NCI-H526 (cell line): Measurements from ENCODE around the gene ARGLU1.
A peak's percentile ranks its signal among the peaks of the same experiment; 100 is the strongest.
"Not testable (repeated sequence)": the region's sequence is repeated elsewhere in the genome, so short reads cannot be mapped to it uniquely, and the experiment has no call there.

ENCODE experiments used
- DNase-seq, 2 experiments: peaks; one replicate each; lab custom pipeline; 2025; lab: John Stamatoyannopoulos, UW

The ARGLU1 gene

GRCh38 chr13:106567474-106568298, at the start of gene ARGLU1:
Gene ARGLU1 (minus strand): TSS chr13:106568137. CDS start chr13:106567919, 218 bp downstream.
- DNase-seq = peak; percentile 72 to 97

- DNase-seq = no peak
Measured at GRCh38 chr13:106617561-106617960, 49.6 kb upstream of the ARGLU1 start.

GRCh38 chr13:106616729-106617128, 48.8 kb upstream of the ARGLU1 start:
- no peak for DNase-seq

GRCh38 chr13:106614874-106615273, 46.9 kb upstream of the ARGLU1 start:
- no peak for DNase-seq

GRCh38 chr13:106612688-106613087, 44.8 kb upstream of the ARGLU1 start:
- DNase-seq = no peak

- DNase-seq = no peak
Measured at GRCh38 chr13:106610486-106610885, 42.5 kb upstream of the ARGLU1 start.

GRCh38 chr13:106609116-106609515, 41.2 kb upstream of the ARGLU1 start:
- no peak for DNase-seq

- DNase-seq = no peak
Measured at GRCh38 chr13:106603546-106603945, 35.6 kb upstream of the ARGLU1 start.

GRCh38 chr13:106602178-106602577, 34.2 kb upstream of the ARGLU1 start:
- DNase-seq = no peak

- no peak for DNase-seq
Measured at GRCh38 chr13:106601489-106601888, 33.6 kb upstream of the ARGLU1 start.

GRCh38 chr13:106600798-106601135, 32.8 kb upstream of the ARGLU1 start:
- not testable (repeated sequence) for DNase-seq

- DNase-seq = no peak
Measured at GRCh38 chr13:106599875-106600797, 32.2 kb upstream of the ARGLU1 start.

- DNase-seq = no peak
Measured at GRCh38 chr13:106597749-106598395, 29.9 kb upstream of the ARGLU1 start.

GRCh38 chr13:106597186-106597585, 29.2 kb upstream of the ARGLU1 start:
- DNase-seq = no peak

- no peak for DNase-seq
Measured at GRCh38 chr13:106596275-106596937, 28.5 kb upstream of the ARGLU1 start.

GRCh38 chr13:106595625-106596024, 27.7 kb upstream of the ARGLU1 start:
- DNase-seq = no peak

- DNase-seq = no peak
Measured at GRCh38 chr13:106594980-106595379, 27.0 kb upstream of the ARGLU1 start.

- no peak for DNase-seq
Measured at GRCh38 chr13:106593132-106593531, 25.2 kb upstream of the ARGLU1 start.

GRCh38 chr13:106591299-106591698, 23.4 kb upstream of the ARGLU1 start:
- DNase-seq = no peak

- no peak for DNase-seq
Measured at GRCh38 chr13:106589716-106590115, 21.8 kb upstream of the ARGLU1 start.

- DNase-seq = no peak
Measured at GRCh38 chr13:106588367-106588766, 20.4 kb upstream of the ARGLU1 start.

- DNase-seq = peak; percentile 66 to 78
Measured at GRCh38 chr13:106587787-106588186, 19.9 kb upstream of the ARGLU1 start.
